ENCODE measurements around the gene CDH8.

DNA sequence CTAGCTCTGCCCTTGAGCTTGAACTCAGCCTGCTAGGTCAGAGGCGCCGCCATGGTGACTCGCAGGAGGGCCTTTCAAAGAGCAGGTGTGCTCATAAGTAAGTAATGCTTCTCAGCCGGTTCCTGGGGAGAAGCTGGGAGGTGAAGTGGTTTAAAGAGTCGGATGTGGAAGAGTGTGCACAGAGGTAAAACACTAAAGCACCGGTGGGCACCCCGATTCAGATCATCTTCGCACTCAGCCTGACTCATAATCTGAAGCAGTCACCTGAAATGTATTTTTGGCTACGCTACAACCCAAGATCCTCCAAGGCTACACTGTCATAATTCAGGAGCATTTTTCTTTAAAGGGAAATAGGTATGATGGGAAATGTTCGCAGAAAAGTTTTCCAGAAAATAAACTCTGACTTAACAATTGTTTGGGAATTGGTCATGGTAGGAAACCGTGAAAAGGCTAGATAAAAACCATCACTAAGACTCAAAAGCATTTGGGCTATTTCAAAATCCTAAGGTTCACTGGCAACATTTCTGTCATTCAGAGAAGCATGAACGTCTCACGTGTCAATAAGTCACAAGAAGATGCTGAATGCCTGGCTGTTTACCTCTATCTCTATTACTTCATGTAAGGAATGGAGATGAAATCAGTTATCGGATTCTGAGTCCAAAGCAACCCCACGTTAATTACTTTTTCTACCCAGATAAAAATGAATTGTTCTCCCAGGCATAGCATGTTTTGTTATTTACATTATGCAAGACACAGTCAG is 17.8 kb downstream of the CDH8 start:
- TF ChIP-seq, protein P1, sequence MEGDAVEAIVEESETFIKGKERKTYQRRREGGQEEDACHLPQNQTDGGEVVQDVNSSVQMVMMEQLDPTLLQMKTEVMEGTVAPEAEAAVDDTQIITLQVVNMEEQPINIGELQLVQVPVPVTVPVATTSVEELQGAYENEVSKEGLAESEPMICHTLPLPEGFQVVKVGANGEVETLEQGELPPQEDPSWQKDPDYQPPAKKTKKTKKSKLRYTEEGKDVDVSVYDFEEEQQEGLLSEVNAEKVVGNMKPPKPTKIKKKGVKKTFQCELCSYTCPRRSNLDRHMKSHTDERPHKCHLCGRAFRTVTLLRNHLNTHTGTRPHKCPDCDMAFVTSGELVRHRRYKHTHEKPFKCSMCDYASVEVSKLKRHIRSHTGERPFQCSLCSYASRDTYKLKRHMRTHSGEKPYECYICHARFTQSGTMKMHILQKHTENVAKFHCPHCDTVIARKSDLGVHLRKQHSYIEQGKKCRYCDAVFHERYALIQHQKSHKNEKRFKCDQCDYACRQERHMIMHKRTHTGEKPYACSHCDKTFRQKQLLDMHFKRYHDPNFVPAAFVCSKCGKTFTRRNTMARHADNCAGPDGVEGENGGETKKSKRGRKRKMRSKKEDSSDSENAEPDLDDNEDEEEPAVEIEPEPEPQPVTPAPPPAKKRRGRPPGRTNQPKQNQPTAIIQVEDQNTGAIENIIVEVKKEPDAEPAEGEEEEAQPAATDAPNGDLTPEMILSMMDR (IDR thresholded peaks at IDR 0.05): no peak
- no peak for TF ChIP-seq POLR2A (IDR thresholded peaks at IDR 0.05)

All from thyroid gland (tissue), 4 donors.